Measurements from ENCODE around the gene CEBPB. TPM values are rescaled to one million over a fixed set of nuclear protein-coding genes. Genes with fewer than 3 reads are reported as not detected.
A peak's percentile ranks its signal among the peaks of the same experiment; 100 is the strongest.

CEBPB gene
- total RNA-seq, 1 experiment from 2014 or later = 22.6 TPM

DNA sequence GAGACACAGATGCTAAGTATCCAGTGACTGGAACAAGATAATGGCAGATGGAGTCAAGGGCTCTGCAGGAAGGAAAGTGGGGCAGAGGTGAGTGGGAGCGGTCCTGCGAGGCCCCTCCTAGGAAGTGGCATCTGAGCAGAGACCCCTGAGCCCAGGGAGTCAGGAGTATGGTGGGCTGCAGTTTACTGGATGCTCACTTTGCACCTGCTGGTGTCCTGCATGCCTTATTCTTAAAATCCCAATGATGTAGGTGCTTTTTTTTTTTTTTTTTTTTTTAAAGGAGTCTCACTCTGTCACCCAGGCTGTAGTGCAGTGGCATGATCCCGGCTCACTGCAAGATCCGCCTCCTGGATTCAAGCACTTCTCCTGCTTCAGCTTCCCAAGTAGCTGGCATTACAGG, 5.6 kb downstream of the CEBPB start:
- Histone ChIP-seq H3K9me3 (ENCODE audit: control insufficient read depth, low read depth, low read length) (no peaks in the 10 kb centered on the region), H2AFZ (ENCODE audit: low read length) (no peak overlapping the region), H3K23ac (ENCODE audit: insufficient read length, low read depth, low read length) (no peak overlapping the region), H4K20me1 (ENCODE audit: control insufficient read depth, insufficient read depth, insufficient read length) (peaks cover 3% of the 10 kb centered on the region), H2BK12ac (ENCODE audit: insufficient read length, low read depth, low read length) (no peak overlapping the region), H4K91ac (ENCODE audit: insufficient read length, low read depth, low read length) (no peak overlapping the region), H2BK20ac (ENCODE audit: low read depth, low read length, poor library complexity, severe bottlenecking) (no peak overlapping the region), H3K4me1 (ENCODE audit: insufficient read depth, low read length) (peaks cover 3% of the 10 kb centered on the region; the same call in 1 of the 2 replicates), H3K14ac (ENCODE audit: insufficient read depth, low read length) (no peak overlapping the region), H2BK15ac (ENCODE audit: low read depth, low read length) (no peak overlapping the region), H3K27me3 (ENCODE audit: insufficient read depth, low read length) (no peaks in the 10 kb centered on the region), H3K4ac (ENCODE audit: low read depth, low read length) (no peak overlapping the region), H3K56ac (ENCODE audit: insufficient read length, low read depth, low read length) (no peak overlapping the region), H3K79me1 (ENCODE audit: insufficient read depth, low read depth, low read length, poor library complexity, severe bottlenecking) (no peaks in the 10 kb centered on the region), H2AK5ac (ENCODE audit: insufficient read length, low read length) (no peak overlapping the region), H2BK5ac (ENCODE audit: insufficient read length, low read length) (no peak overlapping the region), H3K18ac (ENCODE audit: insufficient read length, low read depth, low read length) (no peak overlapping the region), H3K4me2 (ENCODE audit: insufficient read depth, insufficient read length, low read length) (no peak overlapping the region), H3K9ac (ENCODE audit: extremely low read depth, insufficient read length, low read length) (no peak overlapping the region), H4K5ac (ENCODE audit: insufficient read length, low read depth, low read length) (no peak overlapping the region), H4K8ac (replicated peaks; ENCODE audit: insufficient read length, low read depth, low read length) (no peak overlapping the region), H3K23me2 (ENCODE audit: insufficient read length, low read depth, low read length, poor library complexity, severe bottlenecking) (peaks cover 5% of the 10 kb centered on the region), H3T11ph (ENCODE audit: low read length) (no peak overlapping the region), H3K27ac (ENCODE audit: insufficient read length, low read depth, low read length) (no peak overlapping the region), H2BK120ac (ENCODE audit: low read depth, low read length, poor library complexity, severe bottlenecking) (no peak overlapping the region), H3K79me2 (ENCODE audit: insufficient read depth, low read length) (peaks cover 1% of the 10 kb centered on the region; the same call in 1 of the 2 replicates)
- H3K4me1 Mint-ChIP-seq = peaks cover 41 to 53% of the 10 kb centered on the region in 2 experiments
- H3K27ac Mint-ChIP-seq = peak overlapping the region in 1 of 3 experiments; percentile 33; a peak in 2 of 7 replicates
- peaks cover 8 to 12% of the 10 kb centered on the region in 2 experiments for H3K9me3 Mint-ChIP-seq
- H3K27me3 Mint-ChIP-seq (ENCODE audit: low read depth) = no peaks in the 10 kb centered on the region; the same call in 1 of the 2 replicates
- DNase-seq = no peak
- TF ChIP-seq, protein P1, sequence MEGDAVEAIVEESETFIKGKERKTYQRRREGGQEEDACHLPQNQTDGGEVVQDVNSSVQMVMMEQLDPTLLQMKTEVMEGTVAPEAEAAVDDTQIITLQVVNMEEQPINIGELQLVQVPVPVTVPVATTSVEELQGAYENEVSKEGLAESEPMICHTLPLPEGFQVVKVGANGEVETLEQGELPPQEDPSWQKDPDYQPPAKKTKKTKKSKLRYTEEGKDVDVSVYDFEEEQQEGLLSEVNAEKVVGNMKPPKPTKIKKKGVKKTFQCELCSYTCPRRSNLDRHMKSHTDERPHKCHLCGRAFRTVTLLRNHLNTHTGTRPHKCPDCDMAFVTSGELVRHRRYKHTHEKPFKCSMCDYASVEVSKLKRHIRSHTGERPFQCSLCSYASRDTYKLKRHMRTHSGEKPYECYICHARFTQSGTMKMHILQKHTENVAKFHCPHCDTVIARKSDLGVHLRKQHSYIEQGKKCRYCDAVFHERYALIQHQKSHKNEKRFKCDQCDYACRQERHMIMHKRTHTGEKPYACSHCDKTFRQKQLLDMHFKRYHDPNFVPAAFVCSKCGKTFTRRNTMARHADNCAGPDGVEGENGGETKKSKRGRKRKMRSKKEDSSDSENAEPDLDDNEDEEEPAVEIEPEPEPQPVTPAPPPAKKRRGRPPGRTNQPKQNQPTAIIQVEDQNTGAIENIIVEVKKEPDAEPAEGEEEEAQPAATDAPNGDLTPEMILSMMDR (conservative IDR thresholded peaks at IDR 0.05) = no peak
- H3K4me3 Mint-ChIP-seq = no peak overlapping the region
- peaks cover 5 to 10% (median 10%) of the 10 kb centered on the region in 3 experiments for H3K36me3 Mint-ChIP-seq (ENCODE audit: insufficient read depth in 1 of 3, low read depth in 3 of 3)
- no CpG with 5 or more reads among the region's 4 CpGs for WGBS (ENCODE audit: extremely low coverage, insufficient read length, low lambda C conversion rate)
